ENCODE results near the gene FCHSD2. TPM values are rescaled to one million over a fixed set of nuclear protein-coding genes. Genes with fewer than 3 reads are reported as not detected.
"Not testable (repeated sequence)": the region's sequence is repeated elsewhere in the genome, so short reads cannot be mapped to it uniquely, and the experiment has no call there.

The FCHSD2 gene
- total and polyA plus RNA-seq, 3 experiments from 2014 or later, result 21.2 to 28.3 (median 28.0) TPM

GRCh38 chr11:72828692-72829101 is 313.4 kb downstream of the FCHSD2 start:
- Mint-ChIP-seq H3K9me3 (peaks cover 0 to 2% (median 0%) of the 10 kb centered on the region in 5 donors), H3K4me1 (peaks cover 7 to 36% (median 9%) of the 10 kb centered on the region in 3 donors), H3K4me3 (peak overlapping the region in 1 of 7 donors; percentile 44), H3K27ac (peak overlapping the region in 6 of 8 donors; percentile 53 to 94 (median 88)), H3K27me3 (no peaks in the 10 kb centered on the region), H3K36me3 (peaks cover 0 to 54% (median 3%) of the 10 kb centered on the region in 3 donors)
- no peak overlapping the region for H3K27ac ChIP-seq (ENCODE audit: low read depth, low read length)
- ChIA-PET CTCF (interaction anchor here (1.2 to 1.6 kb wide), 3 partner anchors 10 to 349 kb away, joined by 3 to 7 read pairs (median 3); no protein-coding TSS in a partner anchor), POLR2A (no interaction called here)
- peaks cover 7% of the 10 kb centered on the region for H3K36me3 ChIP-seq (ENCODE audit: insufficient read depth, low read length)
- H3K4me1 ChIP-seq (ENCODE audit: insufficient read depth, low read length), result peaks cover 6% of the 10 kb centered on the region
- DNase-seq, result no peak
- H3K9me3 ChIP-seq (ENCODE audit: low read length), result no peaks in the 10 kb centered on the region
- H3K27me3 ChIP-seq (ENCODE audit: insufficient read depth, low read length, poor library complexity, severe bottlenecking), result no peaks in the 10 kb centered on the region
- H3K4me3 ChIP-seq (ENCODE audit: low read length), result no peak overlapping the region

DNA sequence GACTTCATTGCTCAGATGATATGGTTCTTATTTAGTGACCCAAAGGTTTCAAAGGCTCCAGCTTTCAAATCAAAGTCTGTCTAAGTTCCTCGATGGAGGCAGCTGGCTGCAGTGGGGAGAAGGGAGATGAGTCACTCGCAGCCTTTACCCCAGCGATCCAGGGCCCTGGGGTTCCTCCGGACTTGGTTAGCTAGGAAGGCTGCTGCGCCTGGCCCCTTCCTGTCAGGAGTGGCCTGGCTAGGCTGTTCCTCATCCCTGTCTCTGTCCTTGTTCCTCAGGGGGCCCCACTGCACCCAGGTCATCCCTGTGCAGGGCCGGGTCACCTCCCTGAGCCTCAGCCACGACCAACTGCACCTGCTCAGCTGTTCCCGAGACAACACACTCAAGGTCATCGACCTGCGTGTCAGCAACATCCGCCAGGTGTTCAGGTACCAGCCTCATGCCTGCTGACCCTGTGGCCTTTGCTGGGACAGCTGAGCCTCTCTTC is 314.0 kb downstream of the FCHSD2 start:
- no peaks in the 10 kb centered on the region for H3K27me3 ChIP-seq (ENCODE audit: insufficient read depth, low read length, poor library complexity, severe bottlenecking)
- H3K4me1 ChIP-seq (ENCODE audit: insufficient read depth, low read length), result peaks cover 6% of the 10 kb centered on the region
- no peak for DNase-seq
- H3K36me3 ChIP-seq (ENCODE audit: insufficient read depth, low read length), result peaks cover 7% of the 10 kb centered on the region
- no peak overlapping the region for H3K27ac ChIP-seq (ENCODE audit: low read depth, low read length)
- Mint-ChIP-seq H3K4me3 (peak overlapping the region in 4 of 7 donors; percentile 38 to 57 (median 42)), H3K27me3 (no peaks in the 10 kb centered on the region), H3K27ac (peak overlapping the region; percentile 79 to 94 (median 87)), H3K4me1 (peaks cover 7 to 36% (median 9%) of the 10 kb centered on the region in 3 donors), H3K9me3 (peaks cover 0 to 2% (median 0%) of the 10 kb centered on the region in 5 donors), H3K36me3 (peaks cover 0 to 60% (median 3%) of the 10 kb centered on the region in 3 donors)
- CTCF ChIA-PET, result interaction anchor here (1.1 to 1.7 kb wide), 5 partner anchors 9 to 350 kb away, joined by 3 to 7 read pairs (median 4); no protein-coding TSS in a partner anchor
- no peaks in the 10 kb centered on the region for H3K9me3 ChIP-seq (ENCODE audit: low read length)
- no peak overlapping the region for H3K4me3 ChIP-seq (ENCODE audit: low read length)
- POLR2A ChIA-PET, result interaction anchor here (0.6 kb wide), 1 partner anchor 15 kb away, joined by 3 read pairs; no protein-coding TSS in a partner anchor

GRCh38 chr11:72827656-72828055 is 314.5 kb downstream of the FCHSD2 start:
- H3K27ac ChIP-seq (ENCODE audit: low read depth, low read length); H3K9me3 ChIP-seq (ENCODE audit: low read length); H3K4me3 ChIP-seq (ENCODE audit: low read length); H3K9me3 Mint-ChIP-seq; H3K27me3 ChIP-seq (ENCODE audit: insufficient read depth, low read length, poor library complexity, severe bottlenecking); H3K27me3 Mint-ChIP-seq; H3K36me3 ChIP-seq (ENCODE audit: insufficient read depth, low read length); DNase-seq; H3K4me1 ChIP-seq (ENCODE audit: insufficient read depth, low read length): not testable (repeated sequence)
- ChIA-PET POLR2A (interaction anchor here (0.6 kb wide), 1 partner anchor 15 kb away, joined by 3 read pairs; no protein-coding TSS in a partner anchor), CTCF (interaction anchor here (1.1 to 1.7 kb wide), 6 partner anchors 9 to 350 kb away, joined by 3 to 7 read pairs (median 4); no protein-coding TSS in a partner anchor)
- peaks cover 4 to 38% (median 7%) of the 10 kb centered on the region in 3 donors for H3K4me1 Mint-ChIP-seq
- peak overlapping the region in 4 of 7 donors; percentile 23 to 57 (median 38) for H3K4me3 Mint-ChIP-seq
- peak overlapping the region; percentile 79 to 94 (median 87) for H3K27ac Mint-ChIP-seq
- H3K36me3 Mint-ChIP-seq, result peaks cover 0 to 62% (median 3%) of the 10 kb centered on the region in 3 donors

DNA sequence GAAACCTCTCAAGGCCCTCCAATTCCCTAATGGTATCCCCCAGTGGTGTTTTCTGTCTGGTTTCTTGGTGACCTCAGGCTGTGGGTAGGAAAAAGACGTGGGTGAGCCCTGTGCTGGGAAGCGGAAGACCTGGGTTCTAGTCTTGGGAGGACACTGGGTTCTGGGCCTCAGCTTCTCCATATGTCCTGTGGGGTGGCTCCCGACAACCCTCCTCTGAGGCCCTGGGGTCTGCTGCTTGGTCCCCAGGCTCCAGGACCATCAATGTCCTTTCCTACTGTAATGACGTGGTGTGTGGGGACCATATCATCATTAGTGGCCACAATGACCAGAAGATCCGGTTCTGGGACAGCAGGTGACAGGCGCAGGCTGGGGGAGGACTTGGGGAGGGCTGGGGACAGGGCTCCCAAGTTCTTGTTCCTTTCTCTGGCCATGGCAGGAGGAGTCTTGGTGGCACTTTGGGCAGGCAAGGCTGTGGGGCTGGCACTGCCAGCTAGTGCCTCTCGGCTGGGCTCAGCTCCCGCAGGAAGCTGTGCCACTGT is 315.1 kb downstream of the FCHSD2 start:
- H3K4me3 Mint-ChIP-seq, result no peak overlapping the region
- Histone ChIP-seq H3K4me3 (ENCODE audit: low read length) (no peak overlapping the region), H3K36me3 (ENCODE audit: insufficient read depth, low read length) (peaks cover 7% of the 10 kb centered on the region), H3K9me3 (ENCODE audit: low read length) (no peaks in the 10 kb centered on the region), H3K4me1 (ENCODE audit: insufficient read depth, low read length) (peaks cover 6% of the 10 kb centered on the region), H3K27ac (ENCODE audit: low read depth, low read length) (no peak overlapping the region), H3K27me3 (ENCODE audit: insufficient read depth, low read length, poor library complexity, severe bottlenecking) (no peaks in the 10 kb centered on the region)
- peaks cover 4 to 37% (median 7%) of the 10 kb centered on the region in 3 donors for H3K4me1 Mint-ChIP-seq
- peaks cover 0 to 2% (median 0%) of the 10 kb centered on the region in 5 donors for H3K9me3 Mint-ChIP-seq
- CTCF ChIA-PET, result interaction anchor here (1.1 to 1.7 kb wide), 5 partner anchors 8 to 102 kb away, joined by 3 to 7 read pairs (median 4); no protein-coding TSS in a partner anchor
- DNase-seq, result no peak
- peaks cover 0 to 64% (median 3%) of the 10 kb centered on the region in 3 donors for H3K36me3 Mint-ChIP-seq
- peak overlapping the region; percentile 26 to 94 (median 87) for H3K27ac Mint-ChIP-seq
- POLR2A ChIA-PET, result no interaction called here
- H3K27me3 Mint-ChIP-seq, result no peaks in the 10 kb centered on the region

DNA sequence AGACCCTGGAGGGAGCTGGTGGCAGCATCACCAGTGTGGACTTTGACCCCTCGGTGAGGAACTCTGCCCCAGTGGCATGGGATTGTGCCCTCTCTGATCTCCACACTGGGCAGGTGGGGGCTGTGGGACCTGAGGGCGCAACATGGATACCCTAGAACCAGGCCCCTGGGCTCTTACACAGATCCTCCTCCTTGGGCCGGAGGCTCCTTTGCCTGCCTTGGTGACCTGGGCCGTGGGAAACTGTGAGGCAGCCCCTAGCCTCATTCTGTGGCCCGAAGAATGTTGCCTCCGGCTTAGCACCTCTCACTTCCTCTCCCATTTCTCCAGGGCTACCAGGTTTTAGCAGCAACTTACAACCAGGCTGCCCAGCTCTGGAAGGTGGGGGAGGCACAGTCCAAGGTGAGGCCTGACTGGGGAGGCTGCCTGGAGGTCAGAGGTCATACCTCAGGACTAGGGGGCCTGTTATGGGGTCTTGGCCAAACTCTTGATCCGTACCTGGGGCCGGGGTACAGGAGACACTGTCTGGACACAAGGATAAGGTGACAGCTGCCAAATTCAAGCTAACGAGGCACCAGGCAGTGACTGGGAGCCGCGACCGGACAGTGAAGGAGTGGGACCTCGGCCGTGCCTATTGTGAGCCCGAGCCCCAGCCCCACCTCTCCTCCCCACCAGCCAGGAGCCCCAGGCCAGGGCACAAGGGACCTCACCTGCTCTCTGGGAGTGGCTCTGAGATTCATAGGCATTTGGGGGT is 315.8 kb downstream of the FCHSD2 start:
- POLR2A ChIA-PET, result no interaction called here
- CTCF ChIA-PET, result interaction anchor here (1.1 kb wide), 1 partner anchor 101 kb away, joined by 3 read pairs; no protein-coding TSS in a partner anchor
- H3K4me3 Mint-ChIP-seq, result peak overlapping the region in 1 of 7 donors; percentile 16
- peaks cover 2% of the 10 kb centered on the region for H3K4me1 ChIP-seq (ENCODE audit: insufficient read depth, low read length)
- H3K4me1 Mint-ChIP-seq, result peaks cover under 1 to 33% (median 5%) of the 10 kb centered on the region in 3 donors
- no peaks in the 10 kb centered on the region for H3K27me3 Mint-ChIP-seq
- H3K27ac ChIP-seq (ENCODE audit: low read depth, low read length), result no peak overlapping the region
- H3K36me3 Mint-ChIP-seq, result peaks cover 0 to 62% (median 3%) of the 10 kb centered on the region in 3 donors
- peaks cover 7% of the 10 kb centered on the region for H3K36me3 ChIP-seq (ENCODE audit: insufficient read depth, low read length)
- H3K27me3 ChIP-seq (ENCODE audit: insufficient read depth, low read length, poor library complexity, severe bottlenecking), result no peaks in the 10 kb centered on the region
- H3K4me3 ChIP-seq (ENCODE audit: low read length), result no peak overlapping the region
- peaks cover 0 to 2% (median 0%) of the 10 kb centered on the region in 5 donors for H3K9me3 Mint-ChIP-seq
- no peaks in the 10 kb centered on the region for H3K9me3 ChIP-seq (ENCODE audit: low read length)
- peak overlapping the region in 4 of 8 donors; percentile 60 to 92 (median 84) for H3K27ac Mint-ChIP-seq
- no peak for DNase-seq

DNA sequence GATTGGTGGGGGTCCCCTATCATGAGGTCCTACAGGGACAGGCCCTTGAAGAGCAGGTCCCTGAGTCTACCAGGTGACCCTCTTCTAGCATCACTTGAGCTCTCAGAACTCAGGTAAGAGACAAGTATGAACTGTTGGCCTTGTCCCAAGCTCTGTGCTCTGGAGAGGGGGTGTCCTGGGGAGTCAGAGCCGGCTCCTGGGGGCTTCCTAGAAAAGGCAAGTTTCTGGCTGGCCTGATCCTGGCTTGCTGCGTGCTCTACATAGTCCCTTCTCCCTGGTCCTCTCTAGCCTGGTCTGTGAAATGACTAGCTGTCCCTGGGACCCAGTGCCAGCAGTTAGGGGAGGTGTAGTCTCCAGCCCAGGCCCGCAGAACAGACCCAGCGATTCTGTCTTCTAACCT is 316.5 kb downstream of the FCHSD2 start:
- Mint-ChIP-seq H3K27me3 (no peaks in the 10 kb centered on the region), H3K36me3 (peaks cover 0 to 68% (median 3%) of the 10 kb centered on the region in 3 donors), H3K9me3 (no peaks in the 10 kb centered on the region), H3K27ac (peak overlapping the region in 7 of 8 donors; percentile 34 to 89 (median 83)), H3K4me1 (peaks cover 0 to 39% (median 5%) of the 10 kb centered on the region in 3 donors), H3K4me3 (peak overlapping the region in 1 of 7 donors; percentile 51)
- Histone ChIP-seq H3K27ac (ENCODE audit: low read depth, low read length) (no peak overlapping the region), H3K4me1 (ENCODE audit: insufficient read depth, low read length) (no peaks in the 10 kb centered on the region), H3K9me3 (ENCODE audit: low read length) (no peaks in the 10 kb centered on the region), H3K27me3 (ENCODE audit: insufficient read depth, low read length, poor library complexity, severe bottlenecking) (no peaks in the 10 kb centered on the region), H3K4me3 (ENCODE audit: low read length) (no peak overlapping the region), H3K36me3 (ENCODE audit: insufficient read depth, low read length) (peaks cover 10% of the 10 kb centered on the region)
- POLR2A ChIA-PET, result no interaction called here
- no peak for DNase-seq
- CTCF ChIA-PET, result no interaction called here

DNA sequence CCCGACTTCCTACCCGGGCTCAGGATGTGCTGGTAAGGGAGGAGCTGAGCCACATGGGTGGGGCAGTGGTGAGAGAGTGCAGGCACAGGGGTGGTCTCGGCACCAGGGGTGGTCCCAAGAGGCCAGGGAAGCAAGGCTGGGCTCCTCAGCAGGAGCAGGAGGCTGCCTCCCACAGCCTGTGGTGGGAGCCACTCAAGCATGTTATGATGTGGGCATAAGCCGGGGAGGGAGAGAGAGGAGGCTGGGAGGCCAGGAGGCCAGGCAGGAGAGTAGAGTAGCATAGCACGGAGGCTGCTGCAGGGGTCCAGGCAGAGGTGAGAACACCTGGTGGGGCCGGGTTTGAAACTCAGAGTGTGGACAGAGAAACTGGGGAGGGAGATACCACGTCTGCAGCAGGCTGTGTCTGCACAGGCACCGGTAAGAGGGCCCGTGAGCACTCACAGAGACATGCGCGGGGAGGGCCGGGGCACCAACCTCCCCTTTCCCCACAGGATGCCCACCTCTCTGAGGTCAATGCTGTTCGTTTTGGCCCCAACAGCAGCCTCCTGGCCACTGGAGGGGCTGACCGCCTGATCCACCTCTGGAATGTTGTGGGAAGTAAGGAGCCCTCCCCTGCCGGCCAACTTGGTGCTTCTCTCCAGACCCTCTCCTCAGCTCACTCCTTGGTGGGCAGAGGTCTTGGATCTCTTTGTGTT is 317.2 kb downstream of the FCHSD2 start:
- no peak for DNase-seq
- Histone ChIP-seq H3K9me3 (ENCODE audit: low read length) (no peaks in the 10 kb centered on the region), H3K4me1 (ENCODE audit: insufficient read depth, low read length) (no peaks in the 10 kb centered on the region), H3K4me3 (ENCODE audit: low read length) (no peak overlapping the region), H3K27me3 (ENCODE audit: insufficient read depth, low read length, poor library complexity, severe bottlenecking) (no peaks in the 10 kb centered on the region), H3K36me3 (ENCODE audit: insufficient read depth, low read length) (peaks cover 14% of the 10 kb centered on the region), H3K27ac (ENCODE audit: low read depth, low read length) (no peak overlapping the region)
- H3K36me3 Mint-ChIP-seq, result peaks cover 4 to 70% (median 7%) of the 10 kb centered on the region in 3 donors
- peaks cover 5 to 46% (median 5%) of the 10 kb centered on the region in 3 donors for H3K4me1 Mint-ChIP-seq
- CTCF ChIA-PET, result interaction anchor here (1.0 kb wide), 1 partner anchor 9 kb away, joined by 4 read pairs; no protein-coding TSS in a partner anchor
- peak overlapping the region in 1 of 7 donors; percentile 51 for H3K4me3 Mint-ChIP-seq
- no peaks in the 10 kb centered on the region for H3K9me3 Mint-ChIP-seq
- no peaks in the 10 kb centered on the region for H3K27me3 Mint-ChIP-seq
- POLR2A ChIA-PET, result no interaction called here
- H3K27ac Mint-ChIP-seq, result peak overlapping the region; percentile 34 to 89 (median 80)

All from CD8-positive, alpha-beta memory T cell (primary cell).